CD4-positive, alpha-beta T cell treated with Interleukin-15 for 1 hour (primary cell): ENCODE results near the gene SCRN2.
A peak's percentile ranks its signal among the peaks of the same experiment; 100 is the strongest.

Experiments
- DNase-seq: peaks from one replicate; pipeline ENCODE4 v3.0.0-alpha.2; 2020

Gene SCRN2

GRCh38 chr17:47819475-47819874, 21.6 kb downstream of the SCRN2 start:
- no peak for DNase-seq

- DNase-seq, result no peak
These were observed 22.9 kb downstream of the SCRN2 start for GRCh38 chr17:47818002-47818695.

DNA sequence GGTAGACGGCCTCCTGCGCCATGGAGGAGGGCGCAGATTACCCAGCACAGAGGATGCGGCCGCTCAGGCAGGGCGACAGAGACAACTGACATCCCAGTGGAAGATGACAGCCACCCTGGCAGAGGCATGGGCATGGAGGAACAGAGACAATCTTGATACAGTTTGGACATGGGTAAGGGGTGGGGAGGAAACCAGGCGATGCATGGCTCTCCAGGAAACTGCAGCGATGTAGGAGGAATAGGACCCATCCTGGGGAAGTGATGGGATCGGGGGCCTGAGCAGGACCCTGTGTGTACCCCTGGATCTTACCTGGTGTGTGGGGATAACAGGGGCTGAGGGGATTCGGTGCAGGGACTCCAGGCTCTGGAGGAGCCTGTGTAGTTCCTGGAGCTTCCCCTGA, 24.1 kb downstream of the SCRN2 start:
- DNase-seq, result no peak

DNA sequence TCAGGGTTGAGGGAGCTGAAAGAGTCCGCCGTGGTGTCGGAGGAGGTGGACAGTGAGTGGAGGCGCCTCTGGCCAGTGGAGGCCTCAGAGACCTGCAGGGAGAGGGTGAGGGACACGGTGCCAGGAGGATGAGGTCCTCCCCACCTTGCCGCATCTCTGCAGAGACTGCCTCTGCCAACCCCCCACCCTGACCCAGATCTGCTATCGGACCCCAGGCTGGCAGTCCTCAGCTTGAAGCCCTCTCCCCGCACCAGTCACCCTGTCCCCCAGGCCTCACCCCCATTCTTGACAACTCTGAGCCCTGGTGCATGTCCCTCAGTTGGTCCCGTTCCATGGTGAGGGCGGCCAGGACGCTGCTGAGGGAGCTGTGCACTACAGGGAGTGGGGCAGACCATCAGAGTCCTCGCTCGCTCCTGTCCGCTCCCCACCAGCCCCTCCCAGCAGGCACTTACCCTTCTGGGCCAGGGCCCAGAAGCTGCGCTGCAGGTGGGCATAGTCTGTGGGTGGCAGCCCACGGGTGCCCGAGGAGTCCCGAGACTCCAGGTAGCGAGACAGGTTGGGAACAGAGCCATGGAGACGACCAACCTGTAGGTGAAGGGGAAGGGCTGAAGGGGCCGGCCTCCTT, 24.9 kb downstream of the SCRN2 start:
- DNase-seq, result no peak

DNA sequence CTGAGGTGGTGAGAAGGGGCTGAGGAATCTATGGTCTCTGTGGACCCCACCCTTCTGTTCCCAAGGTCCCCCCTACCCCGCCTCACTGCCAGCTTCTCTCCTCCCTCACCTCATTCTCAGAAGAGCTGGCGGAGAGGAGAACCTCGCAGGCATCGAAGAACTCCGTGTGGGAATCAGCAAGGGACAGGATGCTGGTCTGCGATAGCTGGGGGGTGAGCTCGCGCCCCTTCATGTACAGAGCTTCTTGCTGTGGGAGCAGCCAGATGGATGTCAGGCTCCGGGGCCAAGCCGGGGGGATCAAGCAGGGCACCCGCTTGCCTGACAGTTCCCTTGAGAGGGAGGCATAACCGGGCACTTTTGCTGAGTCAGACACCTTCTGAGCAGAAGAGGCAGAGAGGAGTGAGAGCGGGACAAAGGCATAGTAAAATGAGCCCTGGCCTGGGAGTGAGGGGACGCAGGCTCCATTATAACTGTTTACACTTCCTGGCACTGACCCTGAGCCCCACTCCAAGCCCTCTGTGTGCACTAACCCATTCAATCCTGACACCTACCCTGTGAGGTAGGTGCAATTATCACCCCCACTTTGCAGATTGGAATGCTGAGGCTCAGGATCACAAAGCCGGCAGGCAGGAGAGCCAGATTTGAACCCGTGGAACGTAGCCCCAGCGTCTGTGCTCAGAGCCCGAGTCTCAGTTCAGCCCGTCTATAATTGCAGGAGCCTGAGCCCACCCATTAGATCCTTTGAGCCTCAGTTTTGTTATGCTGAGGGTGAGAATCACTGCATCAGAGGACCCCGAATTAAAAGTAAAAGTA, 25.8 kb downstream of the SCRN2 start:
- DNase-seq, result no peak

GRCh38 chr17:47813512-47814031, 27.5 kb downstream of the SCRN2 start:
- DNase-seq, result no peak

DNA sequence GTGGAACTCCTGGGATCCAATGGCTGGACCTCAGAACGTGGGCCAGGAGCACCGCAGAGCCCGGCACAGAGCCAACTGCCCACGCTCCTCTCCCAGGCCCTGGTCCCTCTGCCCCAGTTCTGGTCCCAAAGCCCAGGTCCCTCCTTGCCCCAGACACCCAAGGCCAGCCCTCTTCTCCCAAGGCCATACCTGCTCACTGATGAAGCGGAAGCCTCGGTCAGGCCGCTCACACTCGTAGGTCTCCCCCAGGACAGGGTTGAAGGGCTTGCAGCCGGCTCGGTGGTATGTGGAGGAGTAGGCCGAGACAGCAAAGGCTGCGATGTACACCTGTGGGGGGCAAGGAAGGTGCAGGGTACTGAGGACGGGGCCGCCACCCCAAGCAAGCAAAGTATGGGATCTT, 28.0 kb downstream of the SCRN2 start:
- DNase-seq, result no peak

- no peak for DNase-seq
These were observed 28.7 kb downstream of the SCRN2 start for GRCh38 chr17:47812146-47812920.

DNA sequence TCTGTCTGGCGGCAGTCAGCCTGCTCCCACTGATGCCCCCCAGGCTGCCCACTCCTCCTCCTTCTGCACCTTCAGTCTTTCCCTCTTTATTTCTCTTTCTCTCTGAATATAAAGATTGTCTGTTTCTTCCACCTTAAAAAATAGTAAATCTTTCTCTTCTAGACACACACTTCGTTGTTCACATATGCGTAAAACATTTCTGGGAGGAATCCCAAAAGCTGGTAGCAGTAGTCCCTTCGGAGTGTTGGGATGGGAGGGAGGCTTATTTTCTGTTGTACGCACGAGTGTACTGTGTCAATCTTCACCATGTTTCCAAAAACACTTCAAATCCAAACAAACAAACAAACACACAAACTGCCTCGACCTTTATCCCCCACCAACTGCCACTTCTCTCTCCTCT, 29.4 kb downstream of the SCRN2 start:
- DNase-seq, result no peak

GRCh38 chr17:47810901-47811635, 30.0 kb downstream of the SCRN2 start:
- no peak for DNase-seq

DNA sequence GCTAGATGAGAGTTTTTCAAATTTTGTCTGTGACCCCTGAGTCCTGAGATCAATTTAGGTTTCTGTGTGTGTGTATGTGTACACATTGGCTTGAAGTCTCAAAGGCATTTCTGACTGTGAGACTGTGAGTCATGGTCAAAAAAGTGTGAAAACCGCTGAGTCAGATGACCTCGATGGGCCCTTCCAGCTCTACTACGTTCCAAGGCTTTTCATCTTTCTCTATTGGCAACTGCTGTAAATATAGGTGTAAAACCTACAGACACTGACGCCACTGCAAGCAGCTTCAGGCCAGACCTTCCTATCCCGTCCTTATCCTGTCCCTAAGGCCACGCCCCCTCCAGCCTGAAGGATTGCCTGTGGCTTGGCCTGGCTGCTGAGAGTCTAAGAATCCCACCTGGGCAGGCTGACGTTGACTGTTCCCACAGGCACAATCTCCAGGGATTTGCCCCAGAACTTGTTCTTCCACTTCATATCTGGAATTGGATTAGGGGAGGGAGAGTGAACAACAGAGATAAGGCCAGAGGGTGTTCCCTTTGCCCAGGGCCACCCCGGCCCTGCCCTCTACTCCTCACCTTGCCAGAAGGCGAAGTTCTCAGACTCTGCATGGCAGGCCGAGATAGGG, 30.8 kb downstream of the SCRN2 start:
- peak; percentile 42 for DNase-seq

GRCh38 chr17:47808830-47809480, 32.1 kb downstream of the SCRN2 start:
- DNase-seq, result no peak

- no peak for DNase-seq
These were observed 32.8 kb downstream of the SCRN2 start for GRCh38 chr17:47808036-47808829.

- DNase-seq, result no peak
These were observed 33.7 kb downstream of the SCRN2 start for GRCh38 chr17:47807421-47807820.

DNA sequence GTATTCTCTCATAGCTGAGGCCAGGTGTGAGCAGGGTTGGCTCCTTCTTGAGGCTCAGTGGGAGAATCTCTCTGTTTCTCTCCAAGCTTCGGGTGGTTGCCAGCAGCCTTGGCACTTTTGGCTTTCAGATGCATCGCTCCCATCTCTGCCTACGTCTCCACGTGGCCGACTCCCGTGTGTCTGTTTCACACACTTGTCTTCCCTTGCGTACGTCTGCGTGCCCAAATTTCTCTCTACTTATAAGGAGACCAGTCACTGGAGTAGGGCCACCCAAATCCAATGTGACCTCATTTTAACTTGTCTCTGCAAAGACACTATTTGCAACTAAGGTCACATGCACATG, 34.2 kb downstream of the SCRN2 start:
- no peak for DNase-seq

- DNase-seq, result no peak
These were observed 34.8 kb downstream of the SCRN2 start for GRCh38 chr17:47806026-47806912.

DNA sequence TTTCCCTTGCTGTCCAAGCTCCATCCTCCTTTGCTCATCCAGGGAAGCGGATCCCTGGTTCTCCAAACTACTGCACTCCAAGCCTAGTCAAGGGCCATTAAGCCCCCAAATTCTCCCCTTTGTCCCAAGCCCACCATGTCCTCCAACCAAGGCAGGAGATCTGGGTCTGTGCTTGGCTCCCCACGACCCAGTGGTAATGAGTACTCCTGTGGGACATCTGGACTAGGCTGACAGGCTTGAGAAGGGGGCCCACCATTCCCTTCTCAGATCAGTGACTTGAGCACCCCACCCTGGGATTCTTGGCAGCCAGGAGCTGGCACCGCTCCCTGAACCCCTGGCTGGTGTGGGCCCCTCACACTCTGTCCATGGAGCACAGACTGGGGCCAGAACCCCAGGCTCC, 36.6 kb downstream of the SCRN2 start:
- DNase-seq, result no peak

DNA sequence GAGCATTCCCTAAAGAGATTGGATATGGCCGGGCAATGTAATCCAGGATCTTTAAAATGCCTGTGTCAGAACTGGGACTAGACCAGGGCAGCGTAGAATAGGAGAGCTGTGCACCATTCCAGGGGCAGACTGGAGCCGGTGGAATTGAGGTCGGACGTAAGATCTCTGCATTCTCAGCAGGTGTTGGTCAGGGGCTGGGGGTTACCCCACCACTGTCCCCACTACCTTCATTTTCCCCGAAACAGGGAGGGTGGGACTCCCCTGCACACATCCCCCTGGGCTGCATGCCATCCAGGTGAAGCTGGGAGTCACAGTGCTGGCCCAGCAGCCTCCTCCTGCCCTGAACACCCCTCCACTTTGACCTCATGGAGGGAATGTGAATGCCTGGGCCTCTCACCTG, 37.3 kb downstream of the SCRN2 start:
- DNase-seq, result no peak

DNA sequence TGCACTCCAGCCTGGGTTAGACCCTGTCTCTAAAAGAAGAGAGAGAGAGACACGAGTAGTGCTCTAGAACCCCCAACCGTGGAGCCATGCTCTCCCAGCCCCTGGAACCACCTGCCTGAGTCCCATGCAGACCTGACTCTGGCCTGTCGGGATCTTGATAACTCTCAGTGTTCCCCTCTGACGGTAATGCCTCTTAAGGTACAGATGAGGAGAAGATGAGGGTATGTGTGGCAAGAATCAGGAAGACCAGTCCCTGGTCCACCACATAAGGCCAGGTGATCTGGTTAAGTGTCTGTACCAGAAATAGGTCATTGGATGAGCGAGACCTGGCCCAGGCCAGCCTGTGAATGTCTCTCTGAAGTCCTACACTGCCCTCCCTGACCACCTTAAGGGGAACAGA, 37.9 kb downstream of the SCRN2 start:
- no peak for DNase-seq
